Endothelial cell of umbilical vein (primary cell): ENCODE results near the gene SCARF1. TPM values are rescaled to one million over a fixed set of nuclear protein-coding genes. Genes with fewer than 3 reads are reported as not detected.

Experiments used
- BruUV-seq: library from RNA; stranded (reverse); fragments of 400-500 nt; replicated peaks from 2 replicates; lab custom pipeline; 2021; lab: Mats Ljungman, UMichigan
- CTCF ChIA-PET: fragments of 300-600, 350-600 bp; sonication (Branson Sonifier 250); formaldehyde crosslinking; loops from one replicate; lab custom pipeline; 2021; ENCODE audit warnings: antibody characterized with exemption, inconsistent platforms; lab: Charles Lee
- POLR2A ChIA-PET: fragments of 300-600, 350-600 bp; sonication (Branson Sonifier 250); formaldehyde crosslinking; loops from one replicate; lab custom pipeline; 2021; ENCODE audit warnings: antibody characterized with exemption, inconsistent platforms; lab: Charles Lee
- DNase-seq: peaks from one replicate; pipeline ENCODE4 v3.0.0-alpha.2; 2011; ENCODE audit warnings: low read depth, low spot score
- FAIRE-seq: peaks from 2 replicates; lab custom pipeline; 2011; peaks lifted over from hg19 to GRCh38; lab: Jason Lieb, UNC
- H2AFZ ChIP-seq: 2 replicates; pipeline ENCODE4 v1.6.0; 2012; ENCODE audit warnings: low read depth, low read length, control low read depth, inconsistent platforms
- H3K27ac ChIP-seq: 2 replicates; pipeline ENCODE4 v1.5.1; 2011; ENCODE audit warnings: low read depth, mild to moderate bottlenecking, control low read depth, low read length, moderate library complexity; ENCODE audit not compliant: insufficient read depth
- H3K27me3 ChIP-seq, 2 experiments: 2 replicates each; pipeline versions ENCODE4 v1.6.0 to v1.6.1; 2011; ENCODE audit warnings: low read length in 2 of 2, mixed read lengths in 1 of 2; ENCODE audit not compliant: control insufficient read depth in 2 of 2, insufficient read depth in 2 of 2
- H3K36me3 ChIP-seq, 2 experiments: 2 replicates in 1 of 2; 3 replicates in 1 of 2; pipeline ENCODE4 v1.5.1; 2011; ENCODE audit warnings: low read length in 2 of 2, mild to moderate bottlenecking in 1 of 2, moderate library complexity in 1 of 2; ENCODE audit not compliant: control insufficient read depth in 2 of 2, insufficient read depth in 2 of 2; ENCODE audit errors: extremely low read depth in 1 of 2
- H3K4me1 ChIP-seq: 3 replicates; pipeline ENCODE4 v1.5.1; 2011; ENCODE audit warnings: mild to moderate bottlenecking, low read length; ENCODE audit not compliant: control insufficient read depth, insufficient read depth; ENCODE audit errors: extremely low read depth
- H3K4me2 ChIP-seq: 2 replicates; pipeline ENCODE4 v1.6.1; 2011; ENCODE audit warnings: low read length, control low read depth, mixed read lengths; ENCODE audit not compliant: insufficient read depth
- H3K4me3 ChIP-seq, 3 experiments: fragments of 200-600 bp in 1 of 3; sonication (generic), shearing (Covaris generic) in 1 of 3; replicated peaks in 1 of 3; 2 replicates each; pipeline ENCODE4 v1.5.1; 2011 to 2016; ENCODE audit warnings: control low read depth in 3 of 3, low read length in 3 of 3, mild to moderate bottlenecking in 2 of 3, inconsistent platforms in 1 of 3, low read depth in 1 of 3, moderate library complexity in 1 of 3; ENCODE audit not compliant: insufficient read depth in 1 of 3
- H3K79me2 ChIP-seq: 2 replicates; pipeline ENCODE4 v1.6.0; 2012; ENCODE audit warnings: low read length, inconsistent platforms; ENCODE audit not compliant: control insufficient read depth, insufficient read depth
- H3K9ac ChIP-seq: replicated peaks from 2 replicates; pipeline ENCODE3; 2011; ENCODE audit warnings: low read length, control low read depth; ENCODE audit not compliant: insufficient read depth; ENCODE audit errors: extremely low read depth
- H3K9me1 ChIP-seq: replicated peaks from 3 replicates; pipeline ENCODE4 v1.6.0; 2011; ENCODE audit warnings: mild to moderate bottlenecking, low read length; ENCODE audit not compliant: control insufficient read depth, insufficient read depth; ENCODE audit errors: extremely low read depth
- H3K9me3 ChIP-seq: replicated peaks from 2 replicates; pipeline ENCODE4 v1.5.1; 2012; ENCODE audit warnings: low read length, inconsistent platforms; ENCODE audit not compliant: control insufficient read depth, insufficient read depth
- H4K20me1 ChIP-seq: replicated peaks from 2 replicates; pipeline ENCODE3; 2011; ENCODE audit warnings: mild to moderate bottlenecking, low read length; ENCODE audit not compliant: control insufficient read depth, insufficient read depth; ENCODE audit errors: extremely low read depth
- CTCF ChIP-seq, 2 donors: IDR thresholded peaks; 1 replicate in 1 of 2; 2 replicates in 1 of 2; pipeline ENCODE4 v1.5.1; 2011; ENCODE audit warnings: low read length in 2 of 2, mild to moderate bottlenecking in 2 of 2, moderate library complexity in 2 of 2, control low read depth in 1 of 2, inconsistent platforms in 1 of 2, low read depth in 1 of 2; ENCODE audit not compliant: insufficient read depth in 1 of 2; ENCODE audit errors: extremely low read depth in 1 of 2
- EZH2 ChIP-seq: IDR thresholded peaks from 2 replicates; pipeline ENCODE4 v1.6.1; 2012; ENCODE audit warnings: borderline replicate concordance, low read depth, mild to moderate bottlenecking, moderate library complexity, low read length, inconsistent platforms; ENCODE audit not compliant: severe bottlenecking
- FOS ChIP-seq: IDR thresholded peaks from 2 replicates; pipeline ENCODE4 v1.6.1; 2011; ENCODE audit warnings: mild to moderate bottlenecking, low read length, moderate library complexity, borderline replicate concordance; ENCODE audit not compliant: insufficient read depth
- GATA2 ChIP-seq: IDR thresholded peaks from 2 replicates; pipeline ENCODE4 v1.7.0; 2011; ENCODE audit warnings: low read depth, mild to moderate bottlenecking, moderate library complexity, mixed read lengths, low read length; ENCODE audit not compliant: insufficient read length, insufficient read depth
- JUN ChIP-seq: IDR thresholded peaks from 2 replicates; pipeline ENCODE4 v1.6.1; 2011; ENCODE audit warnings: borderline replicate concordance, low read depth; ENCODE audit not compliant: insufficient read length, insufficient read depth
- MYC ChIP-seq: IDR thresholded peaks from one replicate; pipeline ENCODE4 v1.6.1; 2011; ENCODE audit warnings: mild to moderate bottlenecking, low read depth, low read length
- POLR2A ChIP-seq: IDR thresholded peaks from 2 replicates; pipeline ENCODE4 v1.6.1; 2012; ENCODE audit warnings: low read depth, mild to moderate bottlenecking, control low read depth, low read length
- POLR2AphosphoS5 ChIP-seq: IDR thresholded peaks from 2 replicates; pipeline ENCODE4 v1.6.1; 2012; ENCODE audit warnings: low read depth, mild to moderate bottlenecking, control low read depth, low read length, moderate library complexity; ENCODE audit not compliant: insufficient read depth
- dilution Hi-C: fragments of 300-500 bp; cut with MboI; formaldehyde crosslinking; loops from one replicate; pipeline ENCODE4 v1.15.0; 2019; ENCODE audit warnings: low sequenced_read_pairs; ENCODE audit not compliant: extremely low pct_ligation_motif_present
- intact Hi-C: fragments of 100-400 bp; cut with micrococcal nuclease; formaldehyde crosslinking; loops from one replicate; pipeline ENCODE4 v1.10.0; 2022
- polyA plus RNA-seq, 4 experiments: library from polyadenylated mRNA; depleted of rRNA in 3 of 4; stranded (reverse) in 3 of 4; unstranded in 1 of 4; fragments of >200 nt; gene quantifications; 2 replicates each; pipeline versions ENCODE4 v1.2.1 to v1.2.3, GENCODE V29; 2011 to 2012; ENCODE audit warnings: missing spikeins in 1 of 4
- total RNA-seq: library from RNA; stranded (reverse); gene quantifications from 2 replicates; pipeline ENCODE4 v1.2.3, GENCODE V29; 2021
- TF ChIP-seq, protein P1 (sequence below): IDR thresholded peaks from 2 replicates; pipeline ENCODE4 v1.6.1; 2011; ENCODE audit not compliant: insufficient read depth, insufficient read length

SCARF1 gene
- total and polyA plus RNA-seq, 2 donors (not counting 3 experiments of a cell fraction or from before 2014, with no cell fraction given): 52.8 to 93.7 TPM

DNA sequence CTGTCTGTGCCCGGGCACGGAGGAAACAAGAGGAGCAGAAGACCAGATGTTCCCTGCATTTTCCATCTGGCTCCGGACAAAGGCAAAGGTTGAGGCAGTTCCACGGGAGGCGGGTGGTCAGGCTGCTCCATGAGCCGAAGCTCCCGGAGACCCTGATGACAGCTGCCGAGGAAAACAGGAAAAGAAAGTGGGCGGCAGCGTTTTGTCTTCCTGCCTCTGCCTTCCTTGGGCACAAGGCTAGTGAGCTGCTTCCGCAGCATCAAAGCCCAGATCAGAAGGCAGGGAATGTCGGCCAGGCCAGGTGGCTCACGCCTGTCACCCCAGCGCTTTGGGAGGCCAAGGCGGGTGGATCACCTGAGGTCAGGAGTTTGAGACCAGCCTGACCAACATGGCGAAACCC, 33.1 kb downstream of the SCARF1 start:
- no peaks in the 10 kb centered on the region for H3K27me3 ChIP-seq
- no peak overlapping the region for H3K9ac ChIP-seq
- intact Hi-C loops (loop anchor here (2.0 kb wide), 1 partner anchor 16 kb away; the partner anchor contains the start of gene SLC43A2), dilution Hi-C loops (no loop called here)
- DNase-seq: peak; percentile 72
- no peak overlapping the region for H3K27ac ChIP-seq
- no peak overlapping the region for H3K4me3 ChIP-seq
- peak overlapping the region; percentile 4 for H2AFZ ChIP-seq
- ChIA-PET POLR2A (no interaction called here), CTCF (interaction anchor here (0.5 to 1.6 kb wide), 4 partner anchors 9 to 240 kb away, joined by 3 to 10 read pairs (median 3); no protein-coding TSS in a partner anchor)
- no peaks in the 10 kb centered on the region for H3K36me3 ChIP-seq
- no peaks in the 10 kb centered on the region for H3K9me3 ChIP-seq
- FAIRE-seq: peak; percentile 80
- H3K4me1 ChIP-seq: peaks cover 15% of the 10 kb centered on the region
- no peaks in the 10 kb centered on the region for H3K9me1 ChIP-seq
- H4K20me1 ChIP-seq: no peaks in the 10 kb centered on the region
- H3K79me2 ChIP-seq: no peaks in the 10 kb centered on the region
- BruUV-seq: no TSS peak
- H3K4me2 ChIP-seq: no peak overlapping the region
- no peak for TF ChIP-seq MYC
- TF ChIP-seq FOS: no peak
- TF ChIP-seq, protein P1, sequence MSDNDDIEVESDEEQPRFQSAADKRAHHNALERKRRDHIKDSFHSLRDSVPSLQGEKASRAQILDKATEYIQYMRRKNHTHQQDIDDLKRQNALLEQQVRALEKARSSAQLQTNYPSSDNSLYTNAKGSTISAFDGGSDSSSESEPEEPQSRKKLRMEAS: no peak
- TF ChIP-seq GATA2: no peak
- TF ChIP-seq POLR2AphosphoS5: no peak
- no peak for TF ChIP-seq JUN
- TF ChIP-seq POLR2A: no peak
- TF ChIP-seq CTCF (IDR thresholded peaks at IDR 0.05; ENCODE audit: extremely low read depth in 1 of 2, insufficient read depth in 1 of 2, low read depth in 1 of 2, low read length in 2 of 2): no peak
- no peak for TF ChIP-seq EZH2
